SK-N-SH treated with all-trans-retinoic acid at 6 μM for 48 hours (cell line): ENCODE data around the gene PHF19.

ENCODE experiments used
- ATAC-seq: fragments of 200-7000 bp; cut with Tn5 transposase; 3 replicates; pipeline ENCODE4 v1.9.1; 2020; ENCODE audit warnings: mild to moderate bottlenecking, moderate library complexity
- ARNTL ChIP-seq: fragments of 450-650 bp; formaldehyde crosslinking; IDR thresholded peaks from 2 replicates; pipeline ENCODE4 v1.5.0; 2020; ENCODE audit warnings: low read depth, mild to moderate bottlenecking, moderate library complexity, borderline replicate concordance
- BACH2 ChIP-seq: fragments of 250-450 bp; sonication (Bioruptor Pico); IDR thresholded peaks from 2 replicates; pipeline ENCODE4 v1.9.0; 2021; ENCODE audit warnings: mild to moderate bottlenecking, borderline replicate concordance
- CREB5 ChIP-seq: fragments of 250-450 bp; sonication (Bioruptor Pico); IDR thresholded peaks from 2 replicates; pipeline ENCODE4 v1.5.1; 2020; ENCODE audit warnings: low read depth, mild to moderate bottlenecking, moderate library complexity
- CSDC2 ChIP-seq: fragments of 250-450 bp; sonication (Bioruptor Pico); IDR thresholded peaks from 2 replicates; pipeline ENCODE4 v1.5.0; 2020; ENCODE audit warnings: mild to moderate bottlenecking, moderate library complexity
- CSRNP3 ChIP-seq: fragments of 250-450 bp; sonication (Bioruptor Pico); IDR thresholded peaks from 2 replicates; pipeline ENCODE4 v1.5.1; 2021; ENCODE audit warnings: mild to moderate bottlenecking, moderate library complexity
- ESRRG ChIP-seq: fragments of 250-450 bp; sonication (Bioruptor Pico); IDR thresholded peaks from 2 replicates; pipeline ENCODE4 v1.6.1; 2021; ENCODE audit warnings: mild to moderate bottlenecking
- ISL1 ChIP-seq: fragments of 250-450 bp; sonication (Bioruptor Pico); IDR thresholded peaks from 2 replicates; pipeline ENCODE4 v2.1.2; 2022; ENCODE audit warnings: mild to moderate bottlenecking, moderate library complexity
- OSR1 ChIP-seq: fragments of 250-450 bp; sonication (Bioruptor Pico); IDR thresholded peaks from 2 replicates; pipeline ENCODE4 v1.8.0; 2022; ENCODE audit warnings: moderate library complexity, mild to moderate bottlenecking, inconsistent platforms
- PATZ1 ChIP-seq: fragments of 250-450 bp; sonication (Bioruptor Pico); IDR thresholded peaks from 2 replicates; pipeline ENCODE4 v1.8.0; 2020; ENCODE audit warnings: mild to moderate bottlenecking, moderate library complexity, borderline replicate concordance
- POU6F1 ChIP-seq: fragments of 250-450 bp; sonication (Bioruptor Pico); IDR thresholded peaks from 2 replicates; pipeline ENCODE4 v1.8.0; 2021; ENCODE audit warnings: low read depth, mild to moderate bottlenecking, moderate library complexity, borderline replicate concordance
- PPARA ChIP-seq: fragments of 250-450 bp; sonication (Bioruptor Pico); IDR thresholded peaks from 2 replicates; pipeline ENCODE4 v1.5.0; 2020; ENCODE audit warnings: mild to moderate bottlenecking, borderline replicate concordance
- RARB ChIP-seq: fragments of 250-450 bp; sonication (Bioruptor Pico); IDR thresholded peaks from 2 replicates; pipeline ENCODE4 v1.8.0; 2021; ENCODE audit warnings: mild to moderate bottlenecking, moderate library complexity
- SNAI2 ChIP-seq: fragments of 250-450 bp; sonication (Bioruptor Pico); IDR thresholded peaks from 2 replicates; pipeline ENCODE4 v1.5.0; 2020; ENCODE audit warnings: mild to moderate bottlenecking, moderate library complexity
- TCF4 ChIP-seq: fragments of 250-450 bp; sonication (Bioruptor Pico); IDR thresholded peaks from 2 replicates; pipeline ENCODE4 v1.8.0; 2021; ENCODE audit warnings: mild to moderate bottlenecking, moderate library complexity, borderline replicate concordance
- TOX ChIP-seq: fragments of 250-450 bp; sonication (Bioruptor Pico); IDR thresholded peaks from 2 replicates; pipeline ENCODE4 v1.8.0; 2021; ENCODE audit warnings: mild to moderate bottlenecking, moderate library complexity, borderline replicate concordance
- TSHZ2 ChIP-seq: fragments of 250-450 bp; sonication (Bioruptor Pico); IDR thresholded peaks from 2 replicates; pipeline ENCODE4 v1.5.0; 2020; ENCODE audit warnings: mild to moderate bottlenecking, moderate library complexity
- ZC3H10 ChIP-seq: fragments of 250-450 bp; sonication (Bioruptor Pico); IDR thresholded peaks from 2 replicates; pipeline ENCODE4 v1.5.1; 2021; ENCODE audit warnings: mild to moderate bottlenecking, moderate library complexity
- ZFP3 ChIP-seq: fragments of 250-450 bp; sonication (Bioruptor Pico); IDR thresholded peaks from 2 replicates; pipeline ENCODE4 v1.5.0; 2020; ENCODE audit warnings: mild to moderate bottlenecking, moderate library complexity
- ZFP30 ChIP-seq: fragments of 450-650 bp; formaldehyde crosslinking; IDR thresholded peaks from 2 replicates; pipeline ENCODE4 v1.5.0; 2022; ENCODE audit warnings: mild to moderate bottlenecking, moderate library complexity
- ZNF565 ChIP-seq: fragments of 450-650 bp; formaldehyde crosslinking; conservative IDR thresholded peaks from 2 replicates; pipeline ENCODE4 v1.5.0; 2020; ENCODE audit warnings: low read depth, mild to moderate bottlenecking, moderate library complexity
- ZNF70 ChIP-seq: fragments of 450-650 bp; formaldehyde crosslinking; IDR thresholded peaks from 2 replicates; pipeline ENCODE4 v1.5.0; 2020; ENCODE audit warnings: mild to moderate bottlenecking, moderate library complexity

The PHF19 gene

GRCh38 chr9:120820095-120820494, 56.9 kb downstream of the PHF19 start:
- no peak for TF ChIP-seq SNAI2 (CRISPR knock-in tag)
- TF ChIP-seq PATZ1 (CRISPR knock-in tag): no peak
- ATAC-seq: no peak

GRCh38 chr9:120818595-120818994, 58.4 kb downstream of the PHF19 start:
- no peak for TF ChIP-seq ESRRG (CRISPR knock-in tag)
- TF ChIP-seq CREB5: no peak
- no peak for TF ChIP-seq CSRNP3 (CRISPR knock-in tag)
- no peak for TF ChIP-seq POU6F1 (CRISPR knock-in tag)
- TF ChIP-seq ZC3H10 (CRISPR knock-in tag): no peak
- TF ChIP-seq ZNF70 (CRISPR knock-in tag): no peak
- TF ChIP-seq PPARA: no peak
- no peak for TF ChIP-seq CSDC2 (CRISPR knock-in tag)
- TF ChIP-seq ZFP3 (CRISPR knock-in tag): no peak
- no peak for TF ChIP-seq BACH2
- no peak for TF ChIP-seq PATZ1 (CRISPR knock-in tag)
- no peak for TF ChIP-seq TOX
- TF ChIP-seq ZNF565: no peak
- TF ChIP-seq TCF4: no peak
- TF ChIP-seq SNAI2 (CRISPR knock-in tag): no peak
- no peak for ATAC-seq

GRCh38 chr9:120815075-120815474, 61.9 kb downstream of the PHF19 start:
- ATAC-seq: no peak
- TF ChIP-seq ZC3H10 (CRISPR knock-in tag): no peak
- TF ChIP-seq RARB (CRISPR knock-in tag): no peak
- TF ChIP-seq ARNTL: no peak
- no peak for TF ChIP-seq SNAI2 (CRISPR knock-in tag)
- no peak for TF ChIP-seq ZFP30 (CRISPR knock-in tag)
- TF ChIP-seq ISL1: no peak
- TF ChIP-seq TSHZ2 (CRISPR knock-in tag): no peak
- TF ChIP-seq ZNF70 (CRISPR knock-in tag): no peak
- no peak for TF ChIP-seq TCF4
- TF ChIP-seq CREB5: no peak
- TF ChIP-seq ZFP3 (CRISPR knock-in tag): no peak
- TF ChIP-seq ESRRG (CRISPR knock-in tag): no peak
- TF ChIP-seq CSDC2 (CRISPR knock-in tag): no peak
- TF ChIP-seq CSRNP3 (CRISPR knock-in tag): no peak
- TF ChIP-seq ZNF565: no peak
- no peak for TF ChIP-seq OSR1
